Endothelial cell of umbilical vein (primary cell): Measurements from ENCODE around the gene NRF1. TPM values are rescaled to one million over a fixed set of nuclear protein-coding genes. Genes with fewer than 3 reads are reported as not detected.

Source experiments
- BruUV-seq: library from RNA; stranded (reverse); fragments of 400-500 nt; replicated peaks from 2 replicates; lab custom pipeline; 2021; lab: Mats Ljungman, UMichigan
- CTCF ChIA-PET: fragments of 300-600, 350-600 bp; sonication (Branson Sonifier 250); formaldehyde crosslinking; loops from one replicate; lab custom pipeline; 2021; ENCODE audit warnings: antibody characterized with exemption, inconsistent platforms; lab: Charles Lee
- POLR2A ChIA-PET: fragments of 300-600, 350-600 bp; sonication (Branson Sonifier 250); formaldehyde crosslinking; loops from one replicate; lab custom pipeline; 2021; ENCODE audit warnings: antibody characterized with exemption, inconsistent platforms; lab: Charles Lee
- DNase-seq: peaks from one replicate; pipeline ENCODE4 v3.0.0-alpha.2; 2011; ENCODE audit warnings: low read depth, low spot score
- FAIRE-seq: peaks from 2 replicates; lab custom pipeline; 2011; peaks lifted over from hg19 to GRCh38; lab: Jason Lieb, UNC
- H2AFZ ChIP-seq: 2 replicates; pipeline ENCODE4 v1.6.0; 2012; ENCODE audit warnings: low read depth, low read length, control low read depth, inconsistent platforms
- H3K27ac ChIP-seq: 2 replicates; pipeline ENCODE4 v1.5.1; 2011; ENCODE audit warnings: low read depth, mild to moderate bottlenecking, control low read depth, low read length, moderate library complexity; ENCODE audit not compliant: insufficient read depth
- H3K27me3 ChIP-seq, 2 experiments: 2 replicates each; pipeline versions ENCODE4 v1.6.0 to v1.6.1; 2011; ENCODE audit warnings: low read length in 2 of 2, mixed read lengths in 1 of 2; ENCODE audit not compliant: control insufficient read depth in 2 of 2, insufficient read depth in 2 of 2
- H3K36me3 ChIP-seq, 2 experiments: 2 replicates in 1 of 2; 3 replicates in 1 of 2; pipeline ENCODE4 v1.5.1; 2011; ENCODE audit warnings: low read length in 2 of 2, mild to moderate bottlenecking in 1 of 2, moderate library complexity in 1 of 2; ENCODE audit not compliant: control insufficient read depth in 2 of 2, insufficient read depth in 2 of 2; ENCODE audit errors: extremely low read depth in 1 of 2
- H3K4me1 ChIP-seq: 3 replicates; pipeline ENCODE4 v1.5.1; 2011; ENCODE audit warnings: mild to moderate bottlenecking, low read length; ENCODE audit not compliant: control insufficient read depth, insufficient read depth; ENCODE audit errors: extremely low read depth
- H3K4me2 ChIP-seq: 2 replicates; pipeline ENCODE4 v1.6.1; 2011; ENCODE audit warnings: low read length, control low read depth, mixed read lengths; ENCODE audit not compliant: insufficient read depth
- H3K4me3 ChIP-seq, 3 experiments: fragments of 200-600 bp in 1 of 3; sonication (generic), shearing (Covaris generic) in 1 of 3; replicated peaks in 1 of 3; 2 replicates each; pipeline ENCODE4 v1.5.1; 2011 to 2016; ENCODE audit warnings: control low read depth in 3 of 3, low read length in 3 of 3, mild to moderate bottlenecking in 2 of 3, inconsistent platforms in 1 of 3, low read depth in 1 of 3, moderate library complexity in 1 of 3; ENCODE audit not compliant: insufficient read depth in 1 of 3
- H3K79me2 ChIP-seq: 2 replicates; pipeline ENCODE4 v1.6.0; 2012; ENCODE audit warnings: low read length, inconsistent platforms; ENCODE audit not compliant: control insufficient read depth, insufficient read depth
- H3K9ac ChIP-seq: replicated peaks from 2 replicates; pipeline ENCODE3; 2011; ENCODE audit warnings: low read length, control low read depth; ENCODE audit not compliant: insufficient read depth; ENCODE audit errors: extremely low read depth
- H3K9me1 ChIP-seq: replicated peaks from 3 replicates; pipeline ENCODE4 v1.6.0; 2011; ENCODE audit warnings: mild to moderate bottlenecking, low read length; ENCODE audit not compliant: control insufficient read depth, insufficient read depth; ENCODE audit errors: extremely low read depth
- H3K9me3 ChIP-seq: replicated peaks from 2 replicates; pipeline ENCODE4 v1.5.1; 2012; ENCODE audit warnings: low read length, inconsistent platforms; ENCODE audit not compliant: control insufficient read depth, insufficient read depth
- H4K20me1 ChIP-seq: replicated peaks from 2 replicates; pipeline ENCODE3; 2011; ENCODE audit warnings: mild to moderate bottlenecking, low read length; ENCODE audit not compliant: control insufficient read depth, insufficient read depth; ENCODE audit errors: extremely low read depth
- CTCF ChIP-seq, 2 donors: IDR thresholded peaks; 1 replicate in 1 of 2; 2 replicates in 1 of 2; pipeline ENCODE4 v1.5.1; 2011; ENCODE audit warnings: low read length in 2 of 2, mild to moderate bottlenecking in 2 of 2, moderate library complexity in 2 of 2, control low read depth in 1 of 2, inconsistent platforms in 1 of 2, low read depth in 1 of 2; ENCODE audit not compliant: insufficient read depth in 1 of 2; ENCODE audit errors: extremely low read depth in 1 of 2
- FOS ChIP-seq: IDR thresholded peaks from 2 replicates; pipeline ENCODE4 v1.6.1; 2011; ENCODE audit warnings: mild to moderate bottlenecking, low read length, moderate library complexity, borderline replicate concordance; ENCODE audit not compliant: insufficient read depth
- GATA2 ChIP-seq: IDR thresholded peaks from 2 replicates; pipeline ENCODE4 v1.7.0; 2011; ENCODE audit warnings: low read depth, mild to moderate bottlenecking, moderate library complexity, mixed read lengths, low read length; ENCODE audit not compliant: insufficient read length, insufficient read depth
- MYC ChIP-seq: IDR thresholded peaks from one replicate; pipeline ENCODE4 v1.6.1; 2011; ENCODE audit warnings: mild to moderate bottlenecking, low read depth, low read length
- POLR2A ChIP-seq: IDR thresholded peaks from 2 replicates; pipeline ENCODE4 v1.6.1; 2012; ENCODE audit warnings: low read depth, mild to moderate bottlenecking, control low read depth, low read length
- dilution Hi-C: fragments of 300-500 bp; cut with MboI; formaldehyde crosslinking; loops from one replicate; pipeline ENCODE4 v1.15.0; 2019; ENCODE audit warnings: low sequenced_read_pairs; ENCODE audit not compliant: extremely low pct_ligation_motif_present
- intact Hi-C: fragments of 100-400 bp; cut with micrococcal nuclease; formaldehyde crosslinking; loops from one replicate; pipeline ENCODE4 v1.10.0; 2022
- polyA plus RNA-seq, 4 experiments: library from polyadenylated mRNA; depleted of rRNA in 3 of 4; stranded (reverse) in 3 of 4; unstranded in 1 of 4; fragments of >200 nt; gene quantifications; 2 replicates each; pipeline versions ENCODE4 v1.2.1 to v1.2.3, GENCODE V29; 2011 to 2012; ENCODE audit warnings: missing spikeins in 1 of 4
- total RNA-seq: library from RNA; stranded (reverse); gene quantifications from 2 replicates; pipeline ENCODE4 v1.2.3, GENCODE V29; 2021

The NRF1 gene
- total and polyA plus RNA-seq, 2 donors (not counting 3 experiments of a cell fraction or from before 2014, with no cell fraction given), result 14.6 to 20.3 TPM

DNA sequence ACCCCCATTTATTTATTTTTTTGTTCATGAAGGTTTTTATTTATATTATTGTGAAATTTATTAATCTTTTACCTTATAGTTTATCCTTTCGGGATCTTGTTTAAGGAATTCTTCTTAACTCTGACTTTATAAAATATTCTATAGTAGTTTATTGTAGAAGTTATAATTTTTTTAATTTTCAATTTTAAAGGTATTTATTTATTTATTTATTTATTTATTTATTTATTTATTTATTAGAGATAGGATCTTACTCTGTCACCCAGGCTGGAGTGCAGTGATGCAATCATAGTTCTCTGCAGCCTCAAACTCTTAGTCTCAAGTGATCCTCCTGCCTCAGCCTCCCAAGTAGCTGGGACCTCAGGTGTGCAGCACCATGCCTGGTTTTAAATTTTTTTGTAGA lies 56.0 kb downstream of the NRF1 start:
- H3K79me2 ChIP-seq, result peaks cover 4% of the 10 kb centered on the region
- H3K9me1 ChIP-seq, result no peaks in the 10 kb centered on the region
- H3K4me2 ChIP-seq, result no peak overlapping the region
- no peak overlapping the region for H2AFZ ChIP-seq
- H3K4me3 ChIP-seq, result no peak overlapping the region
- H3K9ac ChIP-seq, result no peak overlapping the region
- FAIRE-seq, result no peak
- ChIA-PET POLR2A (no interaction called here), CTCF (interaction anchor here (1.4 kb wide), 1 partner anchor 158 kb away, joined by 4 read pairs; no protein-coding TSS in a partner anchor)
- no peak for TF ChIP-seq GATA2
- no peak for TF ChIP-seq CTCF (IDR thresholded peaks at IDR 0.05; ENCODE audit: extremely low read depth in 1 of 2, insufficient read depth in 1 of 2, low read depth in 1 of 2, low read length in 2 of 2)
- H3K27ac ChIP-seq, result no peak overlapping the region
- H4K20me1 ChIP-seq, result no peaks in the 10 kb centered on the region
- no peaks in the 10 kb centered on the region for H3K27me3 ChIP-seq
- no peaks in the 10 kb centered on the region for H3K9me3 ChIP-seq
- no TSS peak for BruUV-seq
- H3K4me1 ChIP-seq, result peaks cover 7% of the 10 kb centered on the region
- DNase-seq, result no peak
- dilution Hi-C loops, result no loop called here
- intact Hi-C loops, result no loop called here
- peaks cover 0 to 1% of the 10 kb centered on the region in 2 experiments for H3K36me3 ChIP-seq

DNA sequence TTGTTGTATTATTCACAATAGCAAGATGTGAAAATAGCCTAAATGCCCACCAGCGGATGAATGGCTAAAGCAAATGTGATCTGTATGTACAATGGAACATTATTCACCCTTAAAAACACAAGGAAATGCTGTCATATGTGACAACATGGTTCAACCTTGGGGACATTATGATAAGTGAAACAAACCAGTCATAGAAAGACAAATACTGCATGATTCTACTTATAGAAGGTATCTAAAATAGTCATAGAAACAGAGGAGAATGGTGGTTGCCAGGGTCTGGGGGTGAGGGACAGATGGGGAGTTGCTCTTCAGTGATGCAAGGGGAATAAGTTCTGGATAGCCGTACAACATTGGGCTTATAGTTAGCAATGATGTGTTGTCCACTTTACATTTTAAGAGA lies 58.4 kb downstream of the NRF1 start:
- FAIRE-seq, result no peak
- peaks cover 0 to 2% of the 10 kb centered on the region in 2 experiments for H3K36me3 ChIP-seq
- H4K20me1 ChIP-seq, result no peaks in the 10 kb centered on the region
- intact Hi-C loops (no loop called here), dilution Hi-C loops (no loop called here)
- no peaks in the 10 kb centered on the region for H3K27me3 ChIP-seq
- peaks cover under 1% of the 10 kb centered on the region for H3K4me1 ChIP-seq
- H2AFZ ChIP-seq, result no peak overlapping the region
- no peak overlapping the region for H3K4me2 ChIP-seq
- no peak overlapping the region for H3K9ac ChIP-seq
- ChIA-PET POLR2A (no interaction called here), CTCF (no interaction called here)
- DNase-seq, result no peak
- H3K9me1 ChIP-seq, result no peaks in the 10 kb centered on the region
- no peaks in the 10 kb centered on the region for H3K9me3 ChIP-seq
- no peak overlapping the region for H3K4me3 ChIP-seq
- BruUV-seq, result no TSS peak
- TF ChIP-seq GATA2 (no peak), POLR2A (no peak), MYC (no peak), CTCF (IDR thresholded peaks at IDR 0.05; ENCODE audit: extremely low read depth in 1 of 2, insufficient read depth in 1 of 2, low read depth in 1 of 2, low read length in 2 of 2) (no peak), FOS (no peak)
- peaks cover 4% of the 10 kb centered on the region for H3K79me2 ChIP-seq
- no peak overlapping the region for H3K27ac ChIP-seq
